ENCODE results near the gene CYTH2.

The CYTH2 gene

GRCh38 chr19:48492925-48493717, 24.0 kb downstream of the CYTH2 start:
- peak in 55 of 56 donors; percentile 37 to 99 (median 85) for DNase-seq

- peak in 1 of 56 donors; percentile 55 for DNase-seq
These were observed 24.7 kb downstream of the CYTH2 start for GRCh38 chr19:48493718-48494401.

- DNase-seq, result no peak
These were observed 26.2 kb downstream of the CYTH2 start for GRCh38 chr19:48495396-48495795.

GRCh38 chr19:48496959-48497727, 28.0 kb downstream of the CYTH2 start:
- no peak for DNase-seq

GRCh38 chr19:48497728-48498594, 28.8 kb downstream of the CYTH2 start:
- DNase-seq, result no peak

GRCh38 chr19:48498595-48499311, 29.6 kb downstream of the CYTH2 start:
- no peak for DNase-seq

GRCh38 chr19:48499316-48500090, 30.3 kb downstream of the CYTH2 start:
- DNase-seq, result no peak

GRCh38 chr19:48500830-48501493, 31.8 kb downstream of the CYTH2 start:
- DNase-seq, result no peak

- DNase-seq, result peak in 9 of 56 donors; percentile 15 to 91 (median 39)
These were observed 32.6 kb downstream of the CYTH2 start for GRCh38 chr19:48501494-48502349.

- no peak for DNase-seq
These were observed 33.3 kb downstream of the CYTH2 start for GRCh38 chr19:48502350-48503018.

- no peak for DNase-seq
These were observed 37.1 kb downstream of the CYTH2 start for GRCh38 chr19:48506138-48506733.

GRCh38 chr19:48507911-48508439, 38.8 kb downstream of the CYTH2 start:
- no peak for DNase-seq

GRCh38 chr19:48508729-48509411, 39.7 kb downstream of the CYTH2 start:
- no peak for DNase-seq

- peak in 14 of 56 donors; percentile 8 to 58 (median 32) for DNase-seq
These were observed 40.5 kb downstream of the CYTH2 start for GRCh38 chr19:48509467-48510194.
